GM12878 (cell line): ENCODE measurements around the gene DCC.

Experiments
- GATAD2B ChIP-seq: fragments of 450-650 bp; conservative IDR thresholded peaks from 2 replicates; pipeline ENCODE4 v1.6.1; 2017; ENCODE audit warnings: low read depth, mild to moderate bottlenecking, moderate library complexity
- HDAC6 ChIP-seq: fragments of 200-600 bp; sonication (generic); IDR thresholded peaks from one replicate; pipeline ENCODE4 v1.8.0; 2017; ENCODE audit warnings: antibody characterized with exemption; ENCODE audit not compliant: unreplicated experiment
- MXI1 ChIP-seq: fragments of 150-350 bp; IDR thresholded peaks from 2 replicates; pipeline ENCODE4 v1.6.1; 2011; ENCODE audit warnings: low read depth, mild to moderate bottlenecking, inconsistent platforms, low read length, improper control_type of control experiment
- POLR2A ChIP-seq: IDR thresholded peaks from 2 replicates; pipeline ENCODE4 v1.6.1; 2011; ENCODE audit warnings: low read depth, mild to moderate bottlenecking, low read length
- TF ChIP-seq, protein P1 (sequence below): IDR thresholded peaks from 2 replicates; pipeline ENCODE4 v1.6.1; 2012; ENCODE audit warnings: low read depth, low read length, improper control_type of control experiment
- TF ChIP-seq, protein P2 (sequence below), 3 experiments: IDR thresholded peaks in 2 of 3; conservative IDR thresholded peaks in 1 of 3; 2 replicates each; pipeline ENCODE4 v1.5.1; 2011; ENCODE audit warnings: low read depth in 3 of 3, low read length in 3 of 3, mild to moderate bottlenecking in 3 of 3, control low read depth in 2 of 3, moderate library complexity in 2 of 3, inconsistent platforms in 1 of 3, mixed read lengths in 1 of 3; ENCODE audit not compliant: control insufficient read depth in 2 of 3, insufficient read depth in 1 of 3; ENCODE audit errors: extremely low read depth in 1 of 3

DNA sequence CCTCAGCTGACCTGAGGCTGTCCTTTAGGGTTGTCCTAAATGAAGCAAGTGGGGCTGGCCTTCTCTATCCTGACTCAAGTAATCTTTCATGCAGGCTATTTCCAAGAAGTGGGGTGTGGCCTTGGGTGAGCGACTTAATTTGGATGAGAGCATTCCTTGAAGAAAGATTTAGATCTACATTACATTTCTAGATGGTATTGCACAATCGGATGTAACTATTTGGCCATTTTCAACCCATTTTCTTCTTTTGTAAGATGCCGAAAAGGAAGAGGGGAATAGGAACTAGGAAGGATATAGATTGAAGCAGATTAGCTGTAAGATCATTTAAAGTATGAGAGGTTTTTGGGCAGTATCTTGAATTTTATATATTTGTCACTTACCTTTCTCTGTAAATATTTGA lies 1138.2 kb downstream of the DCC start:
- TF ChIP-seq, protein P1, sequence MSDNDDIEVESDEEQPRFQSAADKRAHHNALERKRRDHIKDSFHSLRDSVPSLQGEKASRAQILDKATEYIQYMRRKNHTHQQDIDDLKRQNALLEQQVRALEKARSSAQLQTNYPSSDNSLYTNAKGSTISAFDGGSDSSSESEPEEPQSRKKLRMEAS = no peak
- TF ChIP-seq GATAD2B (no peak), MXI1 (no peak), HDAC6 (no peak), POLR2A (no peak)
- TF ChIP-seq, protein P2, sequence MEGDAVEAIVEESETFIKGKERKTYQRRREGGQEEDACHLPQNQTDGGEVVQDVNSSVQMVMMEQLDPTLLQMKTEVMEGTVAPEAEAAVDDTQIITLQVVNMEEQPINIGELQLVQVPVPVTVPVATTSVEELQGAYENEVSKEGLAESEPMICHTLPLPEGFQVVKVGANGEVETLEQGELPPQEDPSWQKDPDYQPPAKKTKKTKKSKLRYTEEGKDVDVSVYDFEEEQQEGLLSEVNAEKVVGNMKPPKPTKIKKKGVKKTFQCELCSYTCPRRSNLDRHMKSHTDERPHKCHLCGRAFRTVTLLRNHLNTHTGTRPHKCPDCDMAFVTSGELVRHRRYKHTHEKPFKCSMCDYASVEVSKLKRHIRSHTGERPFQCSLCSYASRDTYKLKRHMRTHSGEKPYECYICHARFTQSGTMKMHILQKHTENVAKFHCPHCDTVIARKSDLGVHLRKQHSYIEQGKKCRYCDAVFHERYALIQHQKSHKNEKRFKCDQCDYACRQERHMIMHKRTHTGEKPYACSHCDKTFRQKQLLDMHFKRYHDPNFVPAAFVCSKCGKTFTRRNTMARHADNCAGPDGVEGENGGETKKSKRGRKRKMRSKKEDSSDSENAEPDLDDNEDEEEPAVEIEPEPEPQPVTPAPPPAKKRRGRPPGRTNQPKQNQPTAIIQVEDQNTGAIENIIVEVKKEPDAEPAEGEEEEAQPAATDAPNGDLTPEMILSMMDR (IDR thresholded peaks at IDR 0.05 in 2 of 3, conservative IDR thresholded peaks at IDR 0.05 in 1 of 3; ENCODE audit: control insufficient read depth in 2 of 3, extremely low read depth in 1 of 3, insufficient read depth in 1 of 3, low read depth in 3 of 3, low read length in 3 of 3) = no peak
